ENCODE data around the gene MBTPS1. TPM values are rescaled to one million over a fixed set of nuclear protein-coding genes. Genes with fewer than 3 reads are reported as not detected.

The MBTPS1 gene
- total and polyA plus RNA-seq, 9 of the 15 experiments (the other 6 are each of a cell fraction or from before 2014, with no cell fraction given): 2.8 to 57.6 (median 43.8) TPM

- ATAC-seq (no peak), DNase-seq (ENCODE audit: extremely low read depth in 1 of 4, low spot score in 3 of 4) (no peak), FAIRE-seq (no peak)
- H3K27ac ChIP-seq (ENCODE audit: extremely low read depth, low read depth, low read length): no peak overlapping the region
- TF ChIP-seq, protein P1, sequence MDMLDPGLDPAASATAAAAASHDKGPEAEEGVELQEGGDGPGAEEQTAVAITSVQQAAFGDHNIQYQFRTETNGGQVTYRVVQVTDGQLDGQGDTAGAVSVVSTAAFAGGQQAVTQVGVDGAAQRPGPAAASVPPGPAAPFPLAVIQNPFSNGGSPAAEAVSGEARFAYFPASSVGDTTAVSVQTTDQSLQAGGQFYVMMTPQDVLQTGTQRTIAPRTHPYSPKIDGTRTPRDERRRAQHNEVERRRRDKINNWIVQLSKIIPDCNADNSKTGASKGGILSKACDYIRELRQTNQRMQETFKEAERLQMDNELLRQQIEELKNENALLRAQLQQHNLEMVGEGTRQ (CRISPR knock-in tag; IDR thresholded peaks at IDR 0.05): no peak
- TF ChIP-seq ZBTB7A (IDR thresholded peaks at IDR 0.05; ENCODE audit: borderline replicate concordance, control insufficient read depth, low read depth, low read length): no peak
- TF ChIP-seq, protein P2, sequence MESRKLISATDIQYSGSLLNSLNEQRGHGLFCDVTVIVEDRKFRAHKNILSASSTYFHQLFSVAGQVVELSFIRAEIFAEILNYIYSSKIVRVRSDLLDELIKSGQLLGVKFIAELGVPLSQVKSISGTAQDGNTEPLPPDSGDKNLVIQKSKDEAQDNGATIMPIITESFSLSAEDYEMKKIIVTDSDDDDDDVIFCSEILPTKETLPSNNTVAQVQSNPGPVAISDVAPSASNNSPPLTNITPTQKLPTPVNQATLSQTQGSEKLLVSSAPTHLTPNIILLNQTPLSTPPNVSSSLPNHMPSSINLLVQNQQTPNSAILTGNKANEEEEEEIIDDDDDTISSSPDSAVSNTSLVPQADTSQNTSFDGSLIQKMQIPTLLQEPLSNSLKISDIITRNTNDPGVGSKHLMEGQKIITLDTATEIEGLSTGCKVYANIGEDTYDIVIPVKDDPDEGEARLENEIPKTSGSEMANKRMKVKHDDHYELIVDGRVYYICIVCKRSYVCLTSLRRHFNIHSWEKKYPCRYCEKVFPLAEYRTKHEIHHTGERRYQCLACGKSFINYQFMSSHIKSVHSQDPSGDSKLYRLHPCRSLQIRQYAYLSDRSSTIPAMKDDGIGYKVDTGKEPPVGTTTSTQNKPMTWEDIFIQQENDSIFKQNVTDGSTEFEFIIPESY (CRISPR knock-in tag; IDR thresholded peaks at IDR 0.05): no peak
- TF ChIP-seq OTX1 (CRISPR knock-in tag; IDR thresholded peaks at IDR 0.05): no peak
- no peak for TF ChIP-seq RBM39 (optimal IDR thresholded peaks at IDR 0.05; ENCODE audit: low read depth, low read length)
- no peak for TF ChIP-seq PTRF (tag; IDR thresholded peaks at IDR 0.05)
- no peak for TF ChIP-seq BCOR (IDR thresholded peaks at IDR 0.05)
- no peak for TF ChIP-seq FOSL1 (tag; conservative IDR thresholded peaks at IDR 0.05)
- TF ChIP-seq RNF219 (CRISPR knock-in tag; IDR thresholded peaks at IDR 0.05): no peak
- no peak for TF ChIP-seq TBL1XR1 (IDR thresholded peaks at IDR 0.05; ENCODE audit: low read length in 2 of 2)
- TF ChIP-seq PCBP1 (IDR thresholded peaks at IDR 0.05; ENCODE audit: low read depth, low read length, poor library complexity, severe bottlenecking): no peak
- TF ChIP-seq RBM14 (IDR thresholded peaks at IDR 0.05; ENCODE audit: borderline replicate concordance, insufficient read depth, low read depth, low read length): no peak
- peaks cover 43% of the 10 kb centered on the region; the same call in 1 of the 2 replicates for H4K20me1 ChIP-seq (replicated peaks; ENCODE audit: control insufficient read depth, insufficient read depth, low read length)
- ChIA-PET CTCF (ENCODE audit: low intra/inter-chr PET ratio) (no interaction called here), POLR2A (interaction anchor here (0.6 to 2.0 kb wide), 9 partner anchors 10 to 78 kb away, joined by 3 to 9 read pairs (median 3); no protein-coding TSS in a partner anchor)
- H3K4me1 ChIP-seq (replicated peaks in 1 of 2; ENCODE audit: control insufficient read depth in 2 of 2, insufficient read depth in 2 of 2, low read length in 2 of 2): peaks cover 16 to 29% of the 10 kb centered on the region in 2 experiments
- intact Hi-C loops (cut with micrococcal nuclease): no loop called here
- no peak overlapping the region for H3K4me3 ChIP-seq
- peaks cover 11% of the 10 kb centered on the region for H3K9me1 ChIP-seq (ENCODE audit: control insufficient read depth, insufficient read depth, low read length)
- no peak overlapping the region for H2AFZ ChIP-seq (ENCODE audit: low read depth, low read length)
- H3K79me2 ChIP-seq (ENCODE audit: control insufficient read depth, insufficient read depth, low read length): no peaks in the 10 kb centered on the region
- WGBS (ENCODE audit: insufficient coverage, low coverage, missing lambda C conversion rate): 10% methylated on average over 14 of the region's 14 CpGs
- no peaks in the 10 kb centered on the region for H3K36me3 ChIP-seq (ENCODE audit: control insufficient read depth, insufficient read depth, low read length)
- H3K9ac ChIP-seq (ENCODE audit: insufficient read depth in 1 of 2, low read depth in 2 of 2, low read length in 2 of 2): no peak overlapping the region
- in situ Hi-C loops (cut with MboI): loop anchor here (10.0 kb wide), 1 partner anchor 66 kb away; no protein-coding TSS in a partner anchor
- H3K27me3 ChIP-seq (ENCODE audit: control insufficient read depth in 2 of 2, insufficient read depth in 2 of 2, low read length in 2 of 2): peaks cover 54 to 77% of the 10 kb centered on the region in 2 experiments
- no peaks in the 10 kb centered on the region for H3K9me3 ChIP-seq (replicated peaks; ENCODE audit: control insufficient read depth, insufficient read depth, low read depth, low read length)
- no peak overlapping the region for H3K4me2 ChIP-seq (ENCODE audit: insufficient read depth, low read length)
- no TSS peak for BruUV-seq (replicated peaks)
These were observed 76.4 kb downstream of the MBTPS1 start for GRCh38 chr16:84040226-84040822.
